HG03460 (cell line): ENCODE measurements around the gene ASCL5.

Source experiments
- ATAC-seq: cut with Tn5 transposase; IDR thresholded peaks from one replicate; pipeline ENCODE4 v1.9.1; 2021; ENCODE audit not compliant: unreplicated experiment

The ASCL5 gene

DNA sequence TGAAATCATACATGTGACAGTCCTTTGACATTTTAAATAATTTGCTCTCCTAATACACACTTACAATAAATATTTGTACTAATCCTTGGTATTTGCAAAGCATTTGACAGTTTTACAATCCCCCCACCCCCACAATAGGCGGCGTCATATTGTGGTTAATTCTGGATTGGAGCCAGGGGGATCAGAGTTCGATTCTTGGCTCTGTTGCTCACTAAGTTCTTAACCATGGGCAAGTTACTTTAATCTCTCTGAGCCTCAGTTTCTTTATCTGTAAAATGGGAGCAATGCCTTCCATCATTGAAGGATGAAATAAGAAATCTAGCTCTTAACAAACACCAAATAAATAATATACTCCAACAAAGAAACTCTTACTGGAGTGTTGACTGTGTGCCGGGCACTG lies 38.6 kb downstream of the ASCL5 start:
- no peak for ATAC-seq

DNA sequence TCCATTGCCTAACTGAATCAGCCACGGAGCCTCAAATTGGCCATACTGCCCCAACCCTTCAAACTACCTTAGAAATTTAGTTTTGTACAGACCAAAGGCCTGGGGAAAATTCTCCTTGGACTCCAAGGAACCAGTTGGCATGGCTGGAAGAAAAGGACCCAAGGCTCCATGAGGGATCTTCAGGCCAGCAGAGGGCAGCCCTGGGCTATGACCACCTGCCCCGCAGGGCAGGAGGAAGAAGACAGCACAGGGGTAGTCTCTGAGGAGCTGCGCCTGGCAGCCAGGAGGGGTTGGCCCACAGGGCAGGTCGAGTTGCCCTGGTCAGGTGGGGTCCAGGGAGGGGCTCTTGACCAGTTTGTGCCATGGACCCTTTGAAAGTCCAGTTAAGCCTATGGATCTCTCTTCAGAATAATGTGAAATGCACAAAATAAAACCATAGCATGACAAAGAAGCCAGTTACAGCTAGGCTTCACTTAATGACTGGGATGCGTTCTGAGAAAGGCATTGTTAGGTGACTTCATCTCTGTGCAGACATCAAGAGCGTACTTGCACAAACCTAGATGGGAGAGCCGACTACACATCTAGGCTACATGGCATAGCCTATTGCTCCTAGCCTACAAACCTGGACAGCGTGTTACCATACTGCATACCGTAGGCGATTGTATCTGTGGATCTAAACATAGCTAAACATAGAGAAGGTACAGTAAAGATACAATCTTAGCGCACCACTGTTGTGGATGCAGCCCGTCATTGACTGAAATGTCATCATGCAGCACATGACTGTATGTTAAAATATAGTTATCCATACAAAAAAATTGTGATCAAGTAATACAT lies 40.9 kb downstream of the ASCL5 start:
- ATAC-seq = no peak

DNA sequence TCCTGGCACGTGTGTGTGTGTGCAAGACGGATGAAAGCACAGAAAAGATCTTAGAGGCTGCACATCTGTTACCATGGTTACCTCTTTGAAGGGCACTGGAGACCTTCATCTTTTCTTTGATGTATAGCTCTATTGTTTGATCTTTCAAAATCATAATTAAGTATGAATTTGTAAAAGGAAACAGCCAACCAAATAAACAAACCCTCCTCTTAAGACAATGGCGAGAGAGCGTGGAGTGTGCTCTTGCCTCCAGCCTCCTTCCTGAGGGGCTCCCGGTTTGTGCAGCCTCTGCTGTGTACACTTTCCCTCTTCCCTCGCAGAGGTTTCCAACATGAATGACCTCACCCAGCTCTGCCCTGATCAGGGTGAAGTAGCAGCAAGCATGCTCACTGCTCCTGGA lies 42.7 kb downstream of the ASCL5 start:
- ATAC-seq = no peak

DNA sequence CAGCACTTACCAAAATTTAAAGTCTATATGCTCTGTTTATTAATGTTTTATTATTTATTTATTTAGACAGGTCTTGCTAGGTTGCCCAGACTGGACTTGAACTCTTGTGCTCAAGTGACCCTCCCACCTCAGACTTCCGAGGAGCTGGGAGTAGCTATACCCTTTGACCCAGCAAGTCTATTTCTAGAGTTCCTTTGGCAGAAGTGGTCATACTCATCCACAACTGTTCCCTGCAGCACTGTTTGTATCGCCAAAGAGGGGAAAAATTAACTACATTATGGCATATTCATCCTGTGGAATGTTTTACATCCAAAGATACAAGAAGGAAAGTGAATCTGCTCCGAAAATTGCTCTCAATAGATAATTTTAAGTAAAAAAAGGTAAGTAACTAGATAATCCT lies 43.2 kb downstream of the ASCL5 start:
- ATAC-seq = no peak

DNA sequence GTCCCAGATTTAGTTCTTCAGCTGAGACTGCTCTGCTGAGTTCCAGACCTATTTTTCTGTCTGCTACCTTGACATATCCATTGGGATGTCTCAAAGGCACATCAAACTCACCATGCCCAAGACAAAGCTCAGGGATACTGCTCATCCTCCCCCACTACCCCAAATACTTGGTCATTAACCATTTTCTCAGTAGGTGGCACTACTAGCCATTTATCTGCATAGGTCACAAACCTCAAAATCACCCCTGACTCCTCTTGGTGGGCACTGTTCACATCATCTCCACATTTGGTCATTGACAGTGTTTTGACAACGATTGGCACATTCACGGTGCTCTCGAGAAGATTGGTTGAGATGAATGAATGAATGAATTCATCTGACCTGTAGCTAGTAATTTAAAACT lies 46.8 kb downstream of the ASCL5 start:
- no peak for ATAC-seq

DNA sequence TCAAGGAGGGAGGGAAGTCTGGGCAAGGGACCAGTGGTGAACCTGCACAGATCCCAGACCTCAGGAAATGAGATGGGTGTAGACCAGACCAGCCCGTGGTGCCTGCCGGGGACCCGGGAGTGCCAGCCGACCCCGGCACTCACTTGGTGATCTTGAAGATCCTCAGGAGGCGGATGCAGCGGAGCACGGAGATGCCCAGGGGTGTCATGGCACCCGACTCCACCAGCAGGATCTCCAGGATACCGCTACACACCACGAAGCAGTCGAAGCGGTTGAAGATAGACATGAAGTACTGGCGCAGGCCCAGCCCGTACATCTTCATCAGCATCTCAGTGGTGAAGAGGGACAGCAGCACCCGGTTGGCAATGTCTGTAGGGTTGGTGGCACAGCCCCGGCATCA lies 49.2 kb downstream of the ASCL5 start:
- no peak for ATAC-seq

DNA sequence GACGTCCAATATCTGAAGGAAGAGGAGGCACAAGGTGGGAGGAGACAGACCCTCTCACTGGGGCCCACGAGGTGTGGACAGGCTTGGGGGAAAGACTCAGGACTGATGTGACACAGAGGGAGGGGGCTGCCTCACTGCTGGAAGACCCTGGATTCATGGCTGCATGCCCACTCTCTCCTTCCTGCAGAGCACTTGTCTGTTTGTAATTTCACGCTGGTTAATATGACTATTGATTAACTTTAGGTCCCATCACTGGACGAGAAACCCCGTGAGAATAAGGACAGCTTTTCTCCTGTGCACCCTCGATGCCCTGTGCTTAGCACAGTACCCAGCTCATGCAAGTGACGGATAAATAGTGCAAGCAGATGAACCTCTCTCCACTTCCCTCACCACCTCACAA lies 49.9 kb downstream of the ASCL5 start:
- no peak for ATAC-seq

DNA sequence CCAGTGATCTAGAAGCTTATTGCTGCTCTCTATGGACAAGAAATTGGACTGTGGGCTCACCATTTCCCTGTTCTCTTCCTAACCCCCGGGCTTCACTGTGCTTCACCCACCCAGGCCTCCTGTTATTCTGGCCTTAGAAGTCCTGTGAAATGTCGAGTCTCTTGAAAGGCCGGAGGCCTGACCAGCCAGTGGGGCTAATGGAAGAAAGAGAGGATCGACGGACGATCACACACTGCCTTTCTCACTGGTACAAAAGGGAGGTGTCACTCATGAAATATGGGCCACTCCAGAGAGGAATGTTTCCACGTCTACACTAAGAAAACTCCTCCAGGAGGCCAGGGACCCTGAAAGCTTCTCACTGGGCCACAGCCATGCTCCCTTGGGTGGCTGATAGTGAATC lies 50.9 kb downstream of the ASCL5 start:
- ATAC-seq = no peak

DNA sequence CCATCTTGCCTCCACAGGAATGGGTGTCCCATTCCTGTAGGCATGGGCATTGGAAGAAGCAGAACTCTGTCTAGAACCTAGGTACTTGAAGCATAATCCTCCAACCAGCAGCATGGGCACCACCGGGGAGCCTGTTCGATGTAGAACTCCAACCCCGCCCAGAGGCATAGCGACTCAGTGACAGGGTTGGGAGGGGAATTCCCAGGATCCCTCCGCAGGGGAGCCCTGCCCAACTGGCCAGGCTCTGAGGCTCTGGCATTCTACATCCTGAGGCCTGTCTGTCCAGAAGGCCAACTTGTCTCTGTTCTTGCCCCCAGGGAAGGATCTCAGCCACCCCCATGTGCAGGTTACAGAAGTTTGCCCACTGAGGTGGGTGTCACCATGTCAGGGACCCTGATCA lies 53.0 kb downstream of the ASCL5 start:
- ATAC-seq = no peak

DNA sequence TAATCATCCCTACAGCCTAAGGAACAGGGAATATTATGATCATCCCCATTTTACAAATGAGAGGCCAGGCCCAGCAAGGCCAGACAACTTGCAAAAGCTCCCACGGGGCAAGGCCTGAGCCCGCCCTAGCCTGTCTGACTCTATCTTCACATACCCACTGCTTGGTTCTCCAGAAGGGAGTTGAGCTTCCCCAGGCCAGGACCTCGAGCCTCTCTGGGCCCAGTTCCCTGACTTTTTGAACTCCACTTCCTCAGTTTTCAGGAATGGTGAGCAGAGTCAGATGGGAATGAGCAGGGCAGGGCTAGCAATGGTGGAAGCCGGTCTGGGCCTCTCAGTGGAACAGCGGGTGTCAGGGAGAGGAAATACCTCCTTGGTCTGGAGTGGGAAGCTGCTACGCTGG lies 54.1 kb downstream of the ASCL5 start:
- ATAC-seq = no peak

DNA sequence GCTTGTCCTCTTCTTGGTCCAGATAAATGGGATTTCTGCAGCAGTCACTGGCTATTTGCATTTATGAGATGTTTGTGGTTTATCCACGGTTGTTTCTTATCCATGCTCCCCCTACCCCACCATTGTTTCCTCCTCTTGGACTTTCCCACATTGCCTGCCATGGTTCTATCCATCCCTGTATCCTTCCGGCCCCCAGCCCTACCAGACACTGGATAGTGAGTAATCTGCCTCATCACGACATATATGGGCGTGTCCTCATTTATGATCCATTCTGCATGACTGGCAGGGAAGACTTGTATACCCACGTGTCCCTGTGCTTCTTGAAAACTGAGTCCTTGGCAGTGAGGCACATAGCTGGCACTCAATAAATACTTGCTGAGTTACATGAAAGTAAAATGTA lies 54.8 kb downstream of the ASCL5 start:
- no peak for ATAC-seq

DNA sequence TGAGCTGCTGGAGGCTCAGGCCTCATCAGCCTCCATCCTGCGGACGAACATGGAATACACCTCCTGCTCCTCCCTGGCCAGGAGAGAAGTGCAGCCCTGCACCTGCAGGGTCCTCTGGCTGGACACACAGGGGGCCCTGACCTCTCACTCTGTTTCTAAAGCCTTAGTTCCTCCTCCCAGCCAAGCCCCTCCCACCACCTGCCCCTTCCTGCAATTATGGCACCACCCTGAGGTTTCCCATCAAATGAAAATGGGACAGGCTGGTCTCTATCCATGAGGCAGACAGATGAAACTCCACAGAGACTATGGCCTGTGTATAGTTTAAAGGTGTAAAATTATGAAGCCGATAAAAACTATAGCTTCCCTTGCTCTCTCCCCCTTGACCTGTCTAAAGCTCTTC lies 57.3 kb downstream of the ASCL5 start:
- ATAC-seq = no peak

DNA sequence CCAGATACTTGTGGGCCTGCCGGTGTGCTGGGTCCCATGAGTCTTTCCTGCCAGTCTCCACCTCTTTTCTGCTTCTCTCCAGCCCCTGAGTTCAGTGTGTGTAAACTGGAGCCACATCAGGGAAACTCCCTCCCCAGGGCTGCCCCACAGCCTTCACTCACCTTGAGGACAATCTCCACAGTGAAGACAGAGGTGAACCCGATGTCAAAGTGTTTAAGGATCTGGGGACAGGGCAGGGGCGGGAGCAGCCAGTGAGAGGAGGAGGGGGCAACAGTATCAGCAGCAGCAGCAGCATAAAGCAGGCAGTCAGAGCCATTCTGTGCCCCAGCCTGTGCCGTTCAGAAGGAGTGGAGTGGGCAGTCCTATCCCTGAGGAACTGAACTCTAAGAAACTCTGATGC lies 58.0 kb downstream of the ASCL5 start:
- ATAC-seq = no peak

DNA sequence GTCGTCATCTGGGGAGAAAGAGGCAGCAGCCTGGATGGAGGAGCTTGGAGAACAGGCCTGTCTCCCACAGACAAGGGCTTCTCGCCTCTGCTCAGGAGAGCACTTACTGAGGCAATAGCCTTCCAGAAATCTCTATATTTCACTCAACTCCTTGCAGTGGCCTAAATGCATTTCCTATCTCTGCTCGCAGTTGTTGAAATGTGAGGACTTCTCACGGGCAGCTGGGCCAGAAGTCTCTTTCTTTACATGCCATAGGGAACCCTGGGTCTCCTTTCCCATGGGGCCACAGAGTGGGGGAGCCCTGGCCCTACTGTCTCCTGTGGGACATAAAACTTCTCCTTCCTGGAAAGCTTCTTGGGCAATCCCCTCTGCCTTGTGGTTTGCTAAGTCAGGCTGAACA lies 60.0 kb downstream of the ASCL5 start:
- no peak for ATAC-seq

DNA sequence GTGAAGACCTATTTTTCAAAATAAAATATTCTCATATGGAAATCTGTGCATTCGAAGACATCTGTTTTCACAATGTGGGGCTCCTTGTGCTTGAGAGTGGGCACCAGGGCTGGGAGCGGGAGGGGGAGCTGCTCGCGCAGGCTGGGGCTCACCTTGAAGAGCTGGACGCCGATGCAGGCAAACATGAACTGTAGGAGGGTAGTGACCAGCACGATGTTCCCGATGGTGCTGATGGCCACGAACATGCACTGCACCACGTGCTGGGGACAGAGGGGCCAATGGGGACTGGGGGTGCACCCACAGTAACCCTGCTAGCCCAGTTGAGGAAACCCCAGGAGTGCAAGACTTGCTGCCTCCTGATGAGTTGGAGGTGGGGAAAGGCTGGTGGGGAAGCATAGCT lies 61.3 kb downstream of the ASCL5 start:
- no peak for ATAC-seq

DNA sequence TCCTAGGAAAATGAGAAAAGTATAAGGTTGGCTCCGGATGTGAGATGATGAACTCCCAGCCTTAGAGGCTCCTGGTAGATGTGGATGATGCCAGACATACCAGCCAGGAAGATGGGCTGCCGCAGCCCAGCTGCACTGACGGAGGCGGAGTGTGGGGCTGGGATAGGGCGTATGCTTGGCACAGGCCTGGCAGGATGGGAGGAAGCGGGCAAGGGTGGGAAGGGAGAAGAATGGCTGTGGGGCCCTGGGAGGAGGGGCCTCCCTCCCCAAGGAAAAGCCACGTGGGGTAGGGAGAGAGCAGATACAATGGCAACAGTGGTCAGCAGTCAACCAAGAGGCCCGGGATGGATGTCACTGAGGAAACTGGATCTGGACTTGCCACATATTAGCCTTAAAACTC lies 62.2 kb downstream of the ASCL5 start:
- no peak for ATAC-seq
